Sciatic nerve (tissue), 2 donors: ENCODE measurements around the gene MLKL. TPM values are rescaled to one million over a fixed set of nuclear protein-coding genes. Genes with fewer than 3 reads are reported as not detected.
"Not testable (repeated sequence)": the region's sequence is repeated elsewhere in the genome, so short reads cannot be mapped to it uniquely, and the experiment has no call there.

Experiments
- ATAC-seq: fragments of 200-7000 bp; cut with Tn5 transposase; one replicate; pipeline ENCODE4 v1.9.1; 2020; ENCODE audit warnings: mild to moderate bottlenecking, moderate library complexity
- DNase-seq: peaks from one replicate; pipeline ENCODE4 v3.0.0-alpha.2; 2020; ENCODE audit warnings: low spot score
- intact Hi-C: fragments of 100-400 bp; cut with DNase I; formaldehyde crosslinking; loops from one replicate; pipeline ENCODE4 v1.14.2; 2022
- total RNA-seq: library from RNA; stranded (reverse); fragmentation: NEBNext Ultra II Directional; extraction: Animal tissue kit (Norgen Biotek cat#: 25700); gene quantifications from one replicate; pipeline ENCODE4 v1.2.1, GENCODE V29; 2021
- donor health status: DM: no; HTN: no; CAD: no.
- donor health status: DM: no; HTN: no; CAD: no.

Gene MLKL
- total RNA-seq, 1 donor from 2014 or later, result 19.4 TPM

DNA sequence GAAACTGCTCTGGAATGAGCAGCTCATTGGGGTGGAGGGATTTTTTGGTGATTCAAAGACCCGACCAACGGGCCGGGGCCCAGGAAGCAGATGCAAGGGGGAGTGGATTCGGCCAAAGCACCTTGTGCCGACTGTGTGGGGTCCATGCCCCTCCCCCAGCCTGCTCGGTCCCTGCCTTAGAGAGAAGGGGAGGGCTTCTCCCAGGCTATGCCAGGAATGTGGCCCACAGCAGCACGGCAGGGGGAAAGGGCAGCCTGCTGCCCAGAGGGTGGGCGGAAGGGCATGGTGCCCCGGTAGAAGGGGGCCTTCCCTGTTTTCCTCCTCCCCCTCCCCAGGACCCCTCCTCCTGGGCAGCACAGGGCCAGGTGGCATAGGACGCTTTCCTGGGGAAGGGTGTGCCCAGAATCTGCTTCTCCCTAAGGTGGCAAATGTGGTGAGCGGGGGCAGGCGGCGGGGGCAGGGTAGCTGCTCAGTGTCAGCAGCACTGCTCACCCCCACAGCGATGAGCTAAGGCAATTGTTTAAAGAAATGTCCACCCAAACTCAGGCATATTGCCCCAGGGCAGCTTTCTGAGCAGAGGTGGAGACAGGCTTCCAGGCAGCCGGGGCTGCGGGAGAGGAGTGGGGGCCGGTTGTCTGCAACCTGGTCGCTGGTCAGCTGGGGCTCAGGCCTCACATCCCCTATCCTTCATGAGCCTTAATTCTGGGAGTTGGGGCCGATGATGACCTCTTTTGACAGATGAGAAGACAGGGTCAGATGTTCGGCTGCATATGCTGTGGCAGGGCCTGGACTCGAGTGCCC is 33.9 kb upstream of the MLKL start:
- DNase-seq, result no peak
- intact Hi-C loops, result no loop called here
- ATAC-seq, result peak; percentile 28

DNA sequence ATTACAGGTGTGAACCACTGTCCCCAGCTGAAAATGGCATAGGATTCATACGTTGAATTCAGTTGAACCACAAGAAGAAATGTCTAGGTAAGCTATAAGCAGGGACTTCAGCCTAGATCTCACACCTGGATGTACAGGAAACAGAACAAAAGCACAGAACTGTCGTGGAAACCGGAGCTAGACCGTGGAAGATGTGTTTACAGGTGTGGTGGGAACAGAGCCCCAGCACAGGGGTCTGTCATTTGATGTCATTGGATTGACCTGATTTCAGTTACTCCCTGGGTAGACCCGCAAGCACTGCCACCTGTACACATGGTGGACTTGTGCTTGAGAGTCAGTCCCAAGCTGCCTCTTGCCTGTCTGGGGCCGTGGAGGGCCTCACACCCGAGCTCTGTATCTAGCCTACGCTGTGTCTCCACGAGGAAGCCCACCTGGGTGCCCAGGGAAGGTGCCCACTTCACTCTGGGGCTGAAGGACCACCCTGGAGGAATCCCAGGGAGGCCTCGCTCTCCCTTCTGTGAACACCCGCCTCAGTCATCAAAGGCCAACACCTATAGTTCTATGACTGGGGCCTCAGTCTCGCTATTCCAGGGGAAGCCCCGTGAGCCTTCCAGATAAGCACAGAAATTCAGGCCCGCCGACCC is 32.2 kb upstream of the MLKL start:
- DNase-seq, result no peak
- intact Hi-C loops, result no loop called here
- no peak for ATAC-seq

DNA sequence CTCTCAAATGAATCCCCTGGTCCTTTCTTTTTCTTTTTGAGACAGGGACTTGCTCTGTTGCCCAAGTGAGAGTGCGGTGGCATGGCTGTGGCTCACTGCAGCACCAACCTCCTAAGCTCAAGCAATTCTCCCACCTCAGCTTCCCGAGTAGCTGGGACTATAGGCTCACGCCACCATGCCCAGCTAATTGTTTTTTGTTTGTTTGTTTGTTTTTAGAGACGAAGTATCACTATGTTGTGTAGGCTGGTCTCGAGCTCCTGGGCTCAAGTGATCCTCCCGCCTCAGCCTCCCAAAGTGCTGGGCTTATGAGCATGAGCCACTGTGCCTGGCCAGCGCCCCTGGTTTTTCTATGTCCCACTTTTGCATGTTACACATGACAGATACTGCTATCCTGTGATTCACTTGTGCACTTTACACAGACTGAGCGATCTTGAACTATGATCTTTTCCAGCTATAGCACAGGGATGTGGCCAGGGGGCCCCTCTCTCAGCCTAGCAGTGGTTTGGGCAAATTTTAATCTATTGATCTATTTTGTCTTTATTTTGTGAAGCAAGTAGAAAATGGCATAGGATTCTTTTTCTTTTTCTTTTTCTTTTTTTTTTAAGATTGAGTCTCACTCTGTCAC is 31.3 kb upstream of the MLKL start:
- no peak for DNase-seq
- intact Hi-C loops, result no loop called here
- ATAC-seq, result no peak

DNA sequence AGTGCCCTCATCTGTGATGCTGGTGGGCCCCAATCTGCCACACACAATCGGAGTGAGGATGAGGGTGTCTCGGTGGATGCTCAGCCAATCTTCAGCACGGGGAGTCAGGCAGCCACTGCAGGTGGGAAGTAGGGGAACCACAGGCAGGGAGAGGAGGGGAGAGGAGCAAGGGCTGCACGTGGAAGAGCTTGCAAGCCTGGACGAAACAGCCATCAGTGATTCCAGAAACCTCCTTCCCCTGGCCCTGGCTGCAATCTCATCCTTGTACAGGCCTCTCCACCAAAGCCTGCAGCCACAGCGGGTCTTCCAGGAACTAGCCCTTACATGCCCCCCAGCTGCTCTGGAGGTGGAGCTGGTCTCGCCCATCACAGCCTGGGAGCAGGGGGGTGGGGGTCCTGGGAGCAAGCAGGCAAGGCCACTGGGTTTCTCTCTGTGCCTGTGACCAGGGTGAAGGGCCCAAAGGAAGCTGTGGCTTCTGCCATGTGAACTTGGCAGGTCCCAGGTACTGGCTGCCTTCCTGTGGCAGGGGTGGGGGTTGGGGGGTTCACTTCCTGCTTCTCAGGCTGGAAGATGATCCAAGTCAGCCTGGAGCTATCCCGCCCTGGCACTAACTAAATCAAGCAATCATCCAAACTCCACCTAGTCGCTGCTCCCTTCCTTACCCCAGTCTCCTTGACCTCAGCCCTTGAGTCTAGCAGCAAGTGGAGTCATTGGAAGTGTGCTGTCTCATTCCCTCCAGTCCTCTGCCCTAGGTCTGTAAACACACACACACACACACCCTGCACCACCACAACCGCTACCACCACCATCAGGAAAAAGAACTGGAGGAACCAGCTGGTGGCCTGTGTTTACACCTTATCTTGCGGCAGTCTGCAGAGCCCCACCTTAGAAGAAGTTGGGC is 29.4 kb upstream of the MLKL start:
- ATAC-seq, result no peak

DNA sequence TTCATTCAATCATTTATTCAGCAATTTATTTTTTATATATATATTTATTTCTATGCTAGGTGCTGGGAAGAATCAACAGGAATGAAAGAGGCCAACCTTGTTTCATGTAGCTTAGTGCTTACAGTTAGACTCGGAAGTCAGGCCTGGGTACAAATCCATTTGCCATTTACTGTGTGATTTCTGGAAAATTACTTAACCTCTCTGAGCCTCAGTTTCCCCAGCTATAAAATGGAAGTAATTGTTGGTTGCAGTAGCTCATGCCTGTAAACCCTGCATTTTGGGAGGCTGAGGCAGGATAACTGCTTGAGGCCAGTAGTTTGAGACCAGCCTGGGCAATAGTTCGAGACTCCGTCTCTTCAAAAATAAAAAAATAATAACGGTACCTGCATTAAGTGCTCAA is 27.2 kb upstream of the MLKL start:
- intact Hi-C loops, result no loop called here
- ATAC-seq (no peak), DNase-seq (no peak)

More for the DNA sequence above, 29.4 kb upstream of the MLKL start:
- DNase-seq, result no peak
- intact Hi-C loops, result no loop called here

DNA sequence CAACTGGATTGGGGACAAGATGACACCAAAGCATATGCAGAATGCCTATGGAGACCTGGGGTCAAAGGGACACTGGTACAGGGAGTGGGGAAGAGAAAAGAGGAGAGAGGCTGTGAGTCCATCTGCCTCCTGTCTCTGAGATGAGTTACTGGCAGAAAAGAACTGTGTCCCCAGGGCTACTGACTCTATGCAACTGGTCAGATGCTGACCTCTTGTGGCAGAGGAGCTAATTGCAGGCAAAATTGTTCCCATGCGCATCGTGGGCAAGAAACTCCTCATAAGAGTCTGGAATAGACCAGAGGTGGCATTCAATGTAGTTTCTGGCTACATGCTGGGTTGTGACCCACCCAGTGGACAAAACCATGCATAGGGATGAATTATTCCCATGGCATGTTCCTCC is 26.1 kb upstream of the MLKL start:
- no peak for DNase-seq
- no peak for ATAC-seq
- intact Hi-C loops, result no loop called here

DNA sequence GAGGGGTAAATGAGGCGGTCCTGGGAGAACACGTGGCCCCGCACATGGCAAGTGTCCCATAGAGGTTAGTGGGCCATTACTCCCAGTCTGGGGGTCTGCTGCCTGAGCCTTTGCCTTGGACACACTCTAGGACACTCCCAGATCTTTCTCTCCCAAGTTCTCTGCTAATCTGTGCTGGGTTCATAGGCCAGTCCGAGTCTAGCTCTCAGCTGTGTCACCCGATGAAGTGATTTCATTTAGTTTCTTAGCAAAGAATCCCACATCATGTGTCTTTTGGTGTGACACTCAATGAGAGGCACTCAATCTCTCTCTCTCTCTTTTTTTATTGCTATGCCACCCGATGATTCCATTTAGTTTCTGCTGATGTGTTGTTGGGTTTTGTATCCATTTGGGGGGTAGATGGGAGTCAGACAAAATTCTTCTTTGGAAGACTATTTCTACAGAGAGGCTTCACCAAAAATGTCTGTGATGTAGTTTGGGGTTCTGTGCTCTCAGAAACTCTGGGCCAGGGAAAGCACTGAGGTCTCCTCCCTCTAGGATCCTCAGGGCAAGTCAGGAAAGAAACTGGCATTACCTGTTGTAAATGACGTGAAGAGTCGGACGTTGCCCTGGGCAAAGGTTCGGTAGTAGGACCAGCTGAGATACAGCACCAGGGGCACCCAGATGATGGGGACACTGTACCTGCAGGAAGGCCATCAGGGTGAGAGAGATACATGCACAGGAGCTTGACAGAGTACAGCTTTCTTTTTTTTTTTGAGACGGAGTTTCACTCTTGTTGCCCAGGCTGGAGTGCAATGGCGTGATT is 25.2 kb upstream of the MLKL start:
- intact Hi-C loops, result no loop called here
- DNase-seq (no peak), ATAC-seq (no peak)

DNA sequence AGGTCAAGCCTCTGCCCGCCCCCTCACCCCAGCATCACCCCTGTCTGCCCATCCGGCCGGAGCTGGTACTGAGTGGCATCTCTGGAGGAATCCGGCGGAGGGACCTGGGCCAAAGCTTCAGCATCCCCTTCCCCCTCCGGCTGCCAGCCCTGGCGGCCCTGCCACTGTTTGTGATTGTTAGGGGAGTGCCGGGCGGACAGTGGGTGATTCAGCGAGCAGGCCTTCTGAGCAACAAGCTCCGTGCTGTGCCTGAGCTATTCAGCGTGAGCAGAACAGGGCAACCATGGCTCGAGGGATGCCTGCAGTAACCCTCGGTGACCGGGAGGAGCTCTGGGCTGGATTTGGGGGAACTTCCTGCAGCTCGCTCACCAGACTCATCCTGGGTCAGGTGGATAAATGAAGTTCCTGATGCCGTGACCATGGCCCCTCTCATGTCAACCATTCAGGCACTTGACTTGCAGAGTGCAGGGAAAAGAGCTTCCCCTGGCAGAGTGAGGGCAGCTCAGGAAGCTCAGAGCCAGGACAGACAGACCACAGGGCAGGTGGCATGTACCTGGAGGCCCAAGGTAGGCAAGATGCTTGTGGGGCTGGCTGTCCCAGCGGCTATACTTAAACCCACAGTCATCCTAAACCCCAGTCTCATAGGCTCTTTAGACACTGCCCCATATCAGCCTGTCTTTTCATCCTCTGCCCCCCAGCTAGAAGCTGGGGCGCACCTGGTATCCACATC is 24.3 kb upstream of the MLKL start:
- DNase-seq, result peak; percentile 76
- peak; percentile 86 for ATAC-seq
- intact Hi-C loops, result no loop called here

DNA sequence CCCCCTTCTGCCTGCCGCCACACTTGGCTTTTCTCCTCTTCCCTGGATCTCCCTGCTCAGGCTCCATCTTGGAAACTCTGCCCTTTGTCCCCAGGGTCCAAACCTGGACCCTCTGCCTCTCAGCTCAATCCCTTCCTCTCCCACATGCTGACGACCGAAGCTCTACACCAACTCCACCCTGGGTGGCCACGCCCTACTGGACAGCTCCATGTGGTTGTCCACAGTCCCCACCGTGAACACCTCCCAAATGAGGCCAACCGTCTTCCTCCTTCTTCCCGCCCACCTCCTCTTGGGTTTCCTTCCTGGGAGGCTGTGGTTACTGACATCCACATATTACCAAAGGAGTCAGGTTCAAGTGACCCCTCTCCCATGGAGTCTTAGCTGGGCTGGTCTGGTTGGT is 22.6 kb upstream of the MLKL start:
- ATAC-seq (no peak), DNase-seq (no peak)
- intact Hi-C loops, result no loop called here

DNA sequence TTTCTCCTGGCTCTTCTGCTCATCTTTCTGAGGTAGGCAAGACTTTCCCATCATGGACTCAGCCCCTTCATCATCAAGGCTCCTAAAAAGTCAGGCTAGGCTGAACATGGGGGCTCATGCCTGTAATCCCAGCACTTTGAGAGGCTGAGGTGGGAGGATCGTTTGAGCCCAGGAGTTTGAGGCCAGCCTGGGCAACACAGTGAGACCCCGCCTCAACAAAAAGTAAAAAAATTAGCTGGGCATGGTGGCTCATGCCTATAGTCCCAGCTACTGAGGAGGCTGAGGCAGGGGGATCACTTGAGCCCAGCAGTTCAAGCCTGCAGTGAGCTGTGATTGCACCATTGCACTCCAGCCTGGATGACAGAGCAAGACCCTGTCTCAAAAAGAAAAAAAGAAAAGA is 21.5 kb upstream of the MLKL start:
- DNase-seq, ATAC-seq, intact Hi-C loops: not testable (repeated sequence)

DNA sequence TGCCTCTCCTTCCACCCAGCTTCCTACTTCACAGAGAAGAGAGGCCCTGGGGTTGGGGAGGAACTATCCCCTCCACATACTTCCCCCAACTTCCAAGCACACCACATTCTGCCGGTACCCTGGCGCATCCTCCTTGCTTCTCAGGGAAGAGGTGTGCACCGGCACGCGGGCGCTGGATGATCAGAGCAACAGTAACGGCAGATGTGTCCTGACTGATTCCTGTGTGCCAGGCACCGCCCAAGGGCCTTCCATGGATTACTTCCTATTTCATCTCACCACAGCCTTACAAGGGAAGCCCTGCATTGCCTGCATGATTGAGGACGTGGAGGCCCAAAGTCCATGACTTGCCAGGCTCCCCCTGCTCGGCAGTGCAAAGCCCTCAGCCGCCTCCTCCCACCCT is 21.1 kb upstream of the MLKL start:
- intact Hi-C loops, result no loop called here
- DNase-seq (no peak), ATAC-seq (no peak)

DNA sequence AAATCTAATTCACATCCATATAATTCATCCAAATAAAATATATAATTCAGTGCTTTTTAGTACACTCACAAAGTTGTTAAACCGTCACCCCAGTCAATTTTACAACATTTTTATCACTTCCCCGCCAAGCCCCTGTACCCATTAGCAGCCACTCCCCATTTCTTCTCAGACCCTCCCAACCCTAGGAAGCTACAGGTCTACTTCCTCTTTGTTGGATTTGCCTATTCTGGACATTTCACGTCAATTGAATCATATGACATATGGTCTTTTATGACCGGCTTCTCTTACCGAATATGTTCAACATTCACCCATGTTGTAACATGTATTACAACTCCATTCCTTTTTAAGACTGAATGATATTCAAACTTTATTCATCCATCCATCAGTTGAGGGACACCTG is 19.9 kb upstream of the MLKL start:
- intact Hi-C loops, result no loop called here
- ATAC-seq, result no peak
- DNase-seq, result no peak

DNA sequence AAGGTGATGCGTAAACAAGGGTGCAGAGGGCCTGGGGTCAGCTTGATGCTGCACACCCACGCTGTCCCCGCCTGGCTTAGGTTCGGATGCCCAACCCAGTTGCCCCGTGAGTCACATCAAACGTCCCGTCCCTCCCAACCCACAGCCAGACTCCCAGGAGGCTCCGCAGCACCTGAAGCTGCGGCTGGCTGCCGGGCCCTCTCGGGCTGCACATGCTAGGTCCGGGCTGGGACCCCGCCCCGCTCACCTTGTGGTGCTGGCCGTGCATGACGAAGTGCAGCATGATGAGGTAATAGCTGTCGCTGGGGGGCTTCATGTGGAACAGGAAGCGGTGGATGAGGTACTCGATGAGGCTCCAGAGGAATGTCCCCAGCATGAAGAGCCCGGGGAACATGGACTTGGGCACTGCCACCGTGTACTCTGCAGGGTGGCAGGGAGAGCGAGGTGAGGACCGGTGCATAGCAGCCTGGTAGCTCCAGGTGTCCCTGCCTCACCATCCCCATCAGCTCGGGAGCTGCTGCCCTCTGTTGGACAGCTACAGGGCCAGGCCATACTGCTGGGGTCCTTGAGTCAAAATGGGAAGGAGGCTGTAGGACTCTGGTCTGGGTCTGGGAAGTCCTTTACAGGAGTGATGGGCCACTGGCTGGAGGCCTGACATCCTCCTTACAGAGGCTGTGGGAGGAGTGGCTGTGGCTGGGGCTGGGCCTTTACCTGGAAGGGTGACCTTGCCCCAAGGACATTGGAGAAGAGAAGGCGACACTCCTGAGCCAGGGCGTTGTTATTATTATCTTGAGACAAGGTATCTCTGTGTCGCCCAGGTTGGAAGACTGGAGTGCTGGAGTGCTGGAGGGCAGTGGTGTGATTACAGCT is 18.3 kb upstream of the MLKL start:
- DNase-seq (no peak), ATAC-seq (no peak)
- intact Hi-C loops, result loop anchor here (10.0 kb wide), 1 partner anchor 136 kb away; no protein-coding TSS in a partner anchor

DNA sequence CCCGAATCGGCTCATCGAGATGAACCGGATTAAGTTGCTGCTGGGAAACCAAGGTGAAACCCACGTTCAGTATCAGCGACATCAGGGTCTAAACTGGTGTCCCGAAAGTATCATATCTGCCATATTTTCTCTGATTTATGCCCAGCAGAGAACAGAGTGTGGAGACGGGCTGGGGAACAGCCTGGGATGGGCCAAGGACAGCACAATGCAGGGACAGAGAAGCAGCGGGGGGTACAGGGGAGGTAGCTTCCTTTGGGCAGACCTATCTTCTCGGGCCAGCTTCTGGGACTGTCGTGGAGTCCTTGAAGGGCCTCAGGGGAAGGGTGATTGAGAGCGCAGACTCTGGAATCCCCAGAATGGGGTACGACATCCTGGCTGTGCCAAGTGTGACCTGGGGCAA is 17.5 kb upstream of the MLKL start:
- no peak for DNase-seq
- no peak for ATAC-seq
- intact Hi-C loops, result loop anchor here (10.0 kb wide), 1 partner anchor 137 kb away; no protein-coding TSS in a partner anchor

DNA sequence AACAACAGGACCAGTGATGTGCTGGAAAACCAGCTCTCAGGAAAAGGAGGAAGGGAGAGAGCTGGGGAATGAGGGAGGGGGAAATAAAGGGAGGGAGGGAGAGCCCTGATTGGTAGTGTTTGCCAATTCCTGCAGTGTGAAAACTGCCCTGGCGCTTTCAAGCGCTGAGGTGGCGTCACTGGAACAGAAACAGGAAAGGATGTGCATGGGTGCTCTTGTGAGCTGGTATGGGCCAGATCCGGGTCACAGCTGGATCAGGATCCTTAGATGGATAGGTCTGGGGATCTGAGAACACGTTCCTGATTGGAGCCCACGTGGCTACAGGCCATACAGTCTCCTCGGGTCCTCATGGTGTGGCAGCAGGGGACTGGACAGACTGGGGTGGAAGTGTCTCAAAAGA is 16.7 kb upstream of the MLKL start:
- ATAC-seq (no peak), DNase-seq (no peak)
- intact Hi-C loops, result loop anchor here (10.0 kb wide), 1 partner anchor 137 kb away; no protein-coding TSS in a partner anchor

DNA sequence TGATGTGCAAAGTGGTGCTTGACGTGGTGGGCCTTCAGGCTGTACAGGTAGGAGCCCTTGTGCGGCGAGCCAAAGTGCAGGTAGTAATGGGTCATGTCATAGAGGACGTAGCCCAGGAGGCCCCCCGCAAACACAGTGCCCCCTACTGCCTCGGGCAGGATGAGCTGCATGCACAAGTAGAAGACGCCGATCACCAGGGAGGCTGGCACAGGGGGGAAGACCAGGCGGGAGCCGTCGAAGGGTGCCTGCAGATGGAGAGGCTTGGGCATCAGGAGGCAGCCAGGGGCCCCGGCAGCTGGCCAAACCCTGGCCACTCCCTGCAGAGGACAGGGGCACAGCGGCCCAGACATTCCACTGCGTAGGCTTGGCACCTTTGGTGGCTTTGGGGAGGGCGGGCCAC is 15.7 kb upstream of the MLKL start:
- intact Hi-C loops, result loop anchor here (10.0 kb wide), 1 partner anchor 138 kb away; no protein-coding TSS in a partner anchor
- DNase-seq, result no peak
- no peak for ATAC-seq

DNA sequence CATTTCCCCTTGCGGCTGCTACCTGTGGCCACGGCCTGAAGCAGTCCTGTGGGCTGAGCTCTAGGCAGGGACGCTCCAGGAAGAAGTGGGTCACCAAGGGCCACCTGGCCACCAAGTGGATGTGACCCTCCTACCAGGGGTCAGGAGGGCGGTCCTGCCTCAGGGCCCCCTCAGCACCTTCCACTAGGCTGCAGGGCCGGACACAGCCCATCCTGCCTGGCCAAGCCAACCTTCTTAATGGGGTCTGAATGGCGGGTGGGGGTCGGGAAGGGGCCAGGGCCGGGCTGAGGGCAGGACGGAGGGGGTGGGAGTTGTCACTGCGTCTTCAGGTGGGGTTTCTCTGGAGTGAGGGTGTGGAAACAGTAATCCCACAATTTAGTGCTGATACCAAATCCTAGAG is 13.2 kb upstream of the MLKL start:
- intact Hi-C loops, result loop anchor here (10.0 kb wide), 1 partner anchor 141 kb away; no protein-coding TSS in a partner anchor
- DNase-seq (no peak), ATAC-seq (no peak)
